Muscle of arm (tissue), 12 donors: ENCODE data around the gene DPP3. TPM values are rescaled to one million over a fixed set of nuclear protein-coding genes. Genes with fewer than 3 reads are reported as not detected.
"Not testable (repeated sequence)": the region's sequence is repeated elsewhere in the genome, so short reads cannot be mapped to it uniquely, and the experiment has no call there.

ENCODE experiments used
- DNase-seq: peaks from one replicate; pipeline ENCODE4 v3.0.0-alpha.2; 2013
- polyA plus RNA-seq, 12 donors: library from polyadenylated mRNA; unstranded; fragments of 120-200 nt; gene quantifications; one replicate each; pipeline ENCODE4 v1.2.1, GENCODE V29; 2013; ENCODE audit not compliant: insufficient read length in 12 of 12

The DPP3 gene
- polyA plus RNA-seq, 12 donors = 15.5 to 45.8 (median 21.7) TPM; not detected in 1

GRCh38 chr11:66462010-66462409 is 18.2 kb upstream of the DPP3 start:
- DNase-seq = no peak

GRCh38 chr11:66462911-66463310 is 17.3 kb upstream of the DPP3 start:
- DNase-seq = no peak

GRCh38 chr11:66464116-66464515 is 16.1 kb upstream of the DPP3 start:
- DNase-seq = not testable (repeated sequence)

- DNase-seq = no peak
Measured at GRCh38 chr11:66464916-66465315, 15.3 kb upstream of the DPP3 start.

GRCh38 chr11:66465373-66466224 is 14.6 kb upstream of the DPP3 start:
- DNase-seq = no peak

- DNase-seq = peak; percentile 97
Measured at GRCh38 chr11:66466225-66467033, 13.8 kb upstream of the DPP3 start, which contains the start of gene PELI3. Gene PELI3 (plus strand): TSS chr11:66466905. CDS start chr11:66468129, 1,224 bp downstream.

- no peak for DNase-seq
Measured at GRCh38 chr11:66467034-66467659, 13.1 kb upstream of the DPP3 start.

GRCh38 chr11:66467756-66468155 is 12.5 kb upstream of the DPP3 start:
- DNase-seq = no peak

GRCh38 chr11:66468691-66469090 is 11.5 kb upstream of the DPP3 start:
- DNase-seq = no peak

GRCh38 chr11:66469441-66469840 is 10.8 kb upstream of the DPP3 start:
- no peak for DNase-seq

GRCh38 chr11:66470015-66470414 is 10.2 kb upstream of the DPP3 start:
- DNase-seq = no peak

GRCh38 chr11:66471142-66471541 is 9.1 kb upstream of the DPP3 start:
- no peak for DNase-seq

- DNase-seq = no peak
Measured at GRCh38 chr11:66472054-66472453, 8.2 kb upstream of the DPP3 start.

- no peak for DNase-seq
Measured at GRCh38 chr11:66473167-66473566, 7.1 kb upstream of the DPP3 start.

GRCh38 chr11:66473608-66474515 is 6.4 kb upstream of the DPP3 start:
- no peak for DNase-seq

GRCh38 chr11:66475349-66476172 is 4.7 kb upstream of the DPP3 start:
- no peak for DNase-seq

- no peak for DNase-seq
Measured at GRCh38 chr11:66476173-66476840, 3.9 kb upstream of the DPP3 start.

GRCh38 chr11:66476841-66477251 is 3.4 kb upstream of the DPP3 start:
- no peak for DNase-seq
